GM18951 (cell line): ENCODE results near the gene EDAR.

ENCODE experiments used
- POLR2A ChIP-seq: IDR thresholded peaks from 4 replicates; pipeline ENCODE4 v1.6.1; 2011; ENCODE audit warnings: mild to moderate bottlenecking; ENCODE audit not compliant: insufficient read length, insufficient read depth; ENCODE audit errors: extremely low read depth
- in situ Hi-C: fragments of 300-500 bp; cut with MboI; formaldehyde crosslinking; loops from one replicate; pipeline ENCODE4 v1.12.0; 2022; ENCODE audit warnings: low sequenced_read_pairs, mixed read lengths, inconsistent platforms; ENCODE audit not compliant: unreplicated experiment

EDAR gene

GRCh38 chr2:108949316-108950239 is 39.4 kb downstream of the EDAR start:
- no peak for TF ChIP-seq POLR2A
- in situ Hi-C loops = no loop called here

DNA sequence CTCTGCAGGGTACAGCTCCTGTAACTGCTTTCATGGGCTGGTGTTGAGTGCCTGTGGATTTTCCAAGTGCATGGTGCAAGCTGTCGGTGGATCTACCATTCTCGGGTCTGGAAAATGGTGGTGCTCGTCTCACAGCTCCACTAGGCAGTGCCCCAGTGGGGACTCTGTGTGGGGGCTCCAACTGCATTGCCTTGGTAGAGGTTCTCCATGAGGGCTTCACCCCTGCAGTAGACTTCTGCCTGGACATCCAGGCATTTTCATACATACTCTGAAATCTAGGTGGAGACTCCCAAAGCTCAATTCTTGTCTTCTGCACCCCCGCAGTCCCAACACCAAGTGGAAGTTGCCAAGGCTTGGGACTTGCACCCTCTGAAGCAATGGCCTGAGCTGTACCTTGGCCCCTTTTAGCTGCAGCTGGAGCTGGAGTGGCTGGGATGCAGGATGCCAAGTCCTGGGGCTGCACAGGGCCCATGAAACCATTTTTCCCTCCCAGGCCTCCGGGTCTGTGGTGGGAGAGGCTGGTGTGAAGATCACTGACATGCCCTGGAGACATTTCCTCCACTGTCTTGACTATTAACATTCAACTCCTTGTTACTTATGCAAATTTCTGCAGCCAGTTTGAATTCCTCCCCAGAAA is 41.6 kb downstream of the EDAR start:
- in situ Hi-C loops = no loop called here
- no peak for TF ChIP-seq POLR2A

DNA sequence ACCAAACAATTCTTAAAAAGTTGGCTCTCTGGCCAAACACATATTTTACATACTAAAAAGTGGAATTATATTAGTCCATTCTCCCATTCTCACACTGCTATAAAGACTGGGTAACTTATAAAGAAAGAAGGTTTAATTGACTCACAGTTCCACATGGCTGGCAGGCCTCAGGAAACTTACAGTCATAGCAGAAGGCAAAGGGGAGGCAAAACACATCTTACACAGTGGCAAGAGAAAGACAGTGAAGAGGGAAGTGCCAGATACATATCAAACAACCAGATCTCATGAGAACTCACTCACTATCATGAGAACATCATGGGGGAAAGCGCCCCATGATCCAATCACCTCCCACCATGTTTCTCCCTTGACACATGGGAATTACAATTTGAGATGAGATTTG is 42.6 kb downstream of the EDAR start:
- in situ Hi-C loops = no loop called here
- no peak for TF ChIP-seq POLR2A

- in situ Hi-C loops = no loop called here
- no peak for TF ChIP-seq POLR2A
These were observed 43.1 kb downstream of the EDAR start for GRCh38 chr2:108945969-108946368.

DNA sequence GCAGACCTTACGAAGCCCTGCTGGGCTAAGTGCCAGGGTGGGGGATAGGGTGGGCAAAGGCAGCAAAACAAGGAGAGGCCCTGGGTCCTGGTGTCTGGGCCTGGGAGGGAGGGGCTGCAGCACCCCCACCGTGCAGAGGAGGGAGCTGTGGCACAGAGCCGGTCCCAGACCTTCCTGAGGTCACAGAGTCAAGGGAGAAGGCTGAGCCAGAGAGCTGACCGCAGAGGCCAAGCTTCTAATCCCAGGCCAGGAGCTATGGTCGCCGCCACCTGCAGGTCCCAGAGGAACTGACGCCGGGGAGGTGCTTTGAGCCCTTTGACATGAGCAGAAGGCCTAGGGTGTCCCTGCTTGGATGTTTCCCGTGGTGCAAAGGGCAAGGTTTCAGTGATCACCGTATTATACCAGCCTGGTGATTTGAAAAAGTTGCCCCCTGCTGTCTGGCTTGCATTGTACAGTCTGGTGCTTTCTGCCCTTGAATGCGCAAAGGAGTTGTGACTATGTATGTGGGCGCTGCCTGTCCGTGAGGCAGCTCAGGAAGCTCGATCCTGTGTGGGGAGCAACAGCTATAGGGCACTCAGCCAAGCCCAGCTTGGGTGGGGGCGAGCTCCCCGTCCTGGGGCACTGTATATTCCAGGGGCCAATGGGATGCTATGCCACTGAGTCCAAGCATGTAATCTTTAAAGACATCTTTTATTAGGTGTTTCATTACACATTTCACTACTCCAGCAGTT is 44.3 kb downstream of the EDAR start:
- TF ChIP-seq POLR2A = no peak
- in situ Hi-C loops = no loop called here

DNA sequence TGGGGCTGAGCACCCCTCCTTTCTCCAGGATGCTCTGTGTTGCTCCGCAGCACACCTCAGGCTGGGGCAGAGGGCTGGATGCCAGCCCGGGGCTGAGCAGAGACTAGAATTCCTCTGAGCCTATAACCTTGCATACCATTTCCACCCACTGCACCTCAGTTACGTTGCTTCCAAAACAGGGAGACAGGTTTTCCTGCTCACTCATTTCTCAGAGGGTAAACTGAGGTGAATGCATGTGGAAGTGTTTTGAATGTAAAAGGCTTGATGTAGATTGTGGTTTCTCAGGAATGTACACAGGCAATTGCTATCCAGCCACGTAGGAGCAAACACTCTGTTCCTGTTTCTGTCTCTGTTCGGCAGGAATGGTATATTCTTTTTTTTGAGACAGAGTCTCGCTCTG is 45.3 kb downstream of the EDAR start:
- no peak for TF ChIP-seq POLR2A
- in situ Hi-C loops = no loop called here

DNA sequence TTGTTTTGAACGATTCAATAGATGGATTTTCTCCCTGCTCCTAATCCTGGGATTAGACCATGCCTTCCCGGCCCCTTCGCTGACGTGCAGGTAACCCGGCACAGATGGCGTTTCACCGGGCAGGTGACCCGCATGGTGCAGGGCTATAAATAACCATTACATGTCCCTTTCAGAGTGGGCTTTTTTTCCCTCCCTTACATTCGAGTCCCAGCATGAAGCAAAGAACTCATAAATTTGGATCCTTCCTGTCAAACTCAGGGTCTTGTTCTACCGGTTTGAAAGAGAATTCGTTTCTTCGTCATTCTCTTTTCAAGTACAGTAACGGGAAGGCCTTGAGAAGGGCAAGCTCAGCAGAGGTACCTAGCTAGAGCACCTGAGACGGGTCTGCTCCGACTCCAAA is 46.1 kb downstream of the EDAR start:
- no peak for TF ChIP-seq POLR2A

DNA sequence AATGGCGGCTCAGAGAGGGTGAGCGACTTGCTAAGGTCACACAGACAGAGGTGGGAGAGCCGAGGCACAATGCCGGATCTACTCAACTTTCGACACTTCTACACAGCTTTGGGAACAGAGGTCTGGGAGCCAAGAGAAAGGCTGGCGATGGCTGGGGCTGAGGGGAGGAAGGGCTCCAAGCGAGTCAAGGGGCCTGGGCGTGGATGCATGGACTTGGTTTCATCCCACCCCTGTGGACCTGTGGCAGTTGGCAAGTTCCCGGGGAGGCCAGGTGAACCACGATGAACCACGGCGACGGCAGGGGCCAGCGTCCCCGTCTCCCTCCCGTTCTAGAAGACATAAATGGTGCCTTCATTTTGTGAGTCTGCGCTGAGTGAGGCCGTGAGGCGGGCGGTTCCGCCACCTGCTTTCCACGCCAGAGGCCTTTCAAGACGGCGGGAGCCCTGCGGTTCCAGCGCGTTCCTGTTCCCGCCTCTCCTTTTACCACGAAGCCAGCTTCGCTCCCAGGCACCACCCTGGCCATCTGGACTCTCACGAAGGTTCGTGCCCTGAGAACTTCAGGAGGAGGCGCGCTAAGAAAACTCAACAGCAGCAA is 46.7 kb downstream of the EDAR start:
- TF ChIP-seq POLR2A = no peak
- in situ Hi-C loops = no loop called here

More for the DNA sequence above, 46.1 kb downstream of the EDAR start:
- in situ Hi-C loops = no loop called here

DNA sequence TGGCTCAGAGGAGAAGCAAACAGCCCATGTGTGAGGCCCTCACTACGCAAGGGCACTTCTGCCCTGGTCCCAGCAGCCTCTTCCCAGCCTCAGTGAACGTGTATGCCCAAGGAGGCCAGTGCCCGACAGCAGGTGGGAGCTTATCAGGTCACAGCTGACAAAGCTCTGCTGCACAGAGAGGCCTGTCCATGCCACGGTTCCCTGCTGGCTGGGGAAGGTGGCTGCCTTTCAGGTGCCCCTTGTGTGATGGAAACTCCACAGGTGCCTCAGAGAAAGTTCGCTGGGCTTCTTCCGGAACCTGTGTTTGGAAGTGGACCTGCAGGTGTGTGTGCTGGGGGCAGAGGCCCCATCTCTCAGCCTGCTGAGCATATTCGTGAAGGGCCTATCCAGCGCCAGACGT is 47.3 kb downstream of the EDAR start:
- TF ChIP-seq POLR2A = no peak
- in situ Hi-C loops = no loop called here

GRCh38 chr2:108941161-108941665 is 47.8 kb downstream of the EDAR start:
- in situ Hi-C loops = no loop called here

GRCh38 chr2:108940156-108940555 is 48.9 kb downstream of the EDAR start:
- in situ Hi-C loops = no loop called here
- no peak for TF ChIP-seq POLR2A

More at GRCh38 chr2:108941161-108941665, 47.8 kb downstream of the EDAR start:
- no peak for TF ChIP-seq POLR2A

GRCh38 chr2:108938077-108938710 is 50.8 kb downstream of the EDAR start:
- in situ Hi-C loops = no loop called here
- no peak for TF ChIP-seq POLR2A

DNA sequence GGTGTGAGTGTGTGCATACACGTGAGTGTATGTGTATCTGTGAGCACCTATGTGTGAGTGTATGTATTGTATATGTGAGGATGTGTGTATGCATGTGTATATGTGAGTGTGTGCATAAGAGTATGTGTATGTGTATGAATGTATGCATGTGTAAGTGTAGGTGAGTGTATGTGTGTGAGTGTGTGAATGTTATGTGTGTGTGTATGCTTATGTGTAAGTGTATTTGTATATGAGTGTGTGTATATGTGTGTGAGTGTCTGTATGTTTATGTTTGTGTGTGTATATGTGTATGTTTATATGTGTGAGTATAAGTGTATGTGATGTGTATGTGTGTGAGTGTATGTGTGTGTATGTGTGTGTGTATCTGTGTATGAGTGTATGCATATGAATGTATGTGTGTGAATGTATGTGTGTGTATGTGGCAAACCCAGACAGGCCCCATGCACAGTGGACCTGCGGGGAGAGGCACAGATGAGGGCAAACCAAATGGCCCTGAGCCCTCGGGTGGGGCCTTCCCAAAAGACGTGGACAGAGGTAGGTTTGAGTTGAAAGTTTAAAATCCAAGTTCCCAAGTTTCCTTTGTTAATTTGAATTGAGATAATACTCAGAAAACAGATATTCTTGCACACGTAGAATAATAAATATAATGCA is 51.5 kb downstream of the EDAR start:
- in situ Hi-C loops = no loop called here
- no peak for TF ChIP-seq POLR2A
